Activated T-cell treated with anti-CD3 and anti-CD28 coated beads for 1 hour (primary cell): ENCODE data around the gene SDHAF1.
A peak's percentile ranks its signal among the peaks of the same experiment; 100 is the strongest.

ENCODE experiments used
- DNase-seq: peaks from one replicate; pipeline ENCODE4 v3.0.0-alpha.2; 2020; ENCODE audit warnings: low read depth

The SDHAF1 gene

GRCh38 chr19:35986664-35987570, 8.1 kb upstream of the SDHAF1 start:
- no peak for DNase-seq

DNA sequence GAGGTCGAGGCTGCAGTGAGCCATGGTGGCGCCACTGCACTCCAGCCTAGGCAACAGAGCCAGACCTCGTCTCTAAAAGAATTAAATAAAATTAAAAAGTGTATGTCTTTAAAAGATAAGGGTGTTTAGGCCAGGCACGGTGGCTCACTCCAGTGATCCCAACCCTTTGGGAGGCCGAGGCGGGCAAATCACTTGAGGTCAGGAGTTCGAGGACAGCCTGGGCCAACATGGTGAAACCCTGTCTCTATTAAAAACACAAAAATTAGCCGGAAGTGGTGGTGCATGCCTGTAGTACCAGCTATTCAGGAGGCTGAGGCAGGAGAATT, 7.5 kb upstream of the SDHAF1 start:
- no peak for DNase-seq

DNA sequence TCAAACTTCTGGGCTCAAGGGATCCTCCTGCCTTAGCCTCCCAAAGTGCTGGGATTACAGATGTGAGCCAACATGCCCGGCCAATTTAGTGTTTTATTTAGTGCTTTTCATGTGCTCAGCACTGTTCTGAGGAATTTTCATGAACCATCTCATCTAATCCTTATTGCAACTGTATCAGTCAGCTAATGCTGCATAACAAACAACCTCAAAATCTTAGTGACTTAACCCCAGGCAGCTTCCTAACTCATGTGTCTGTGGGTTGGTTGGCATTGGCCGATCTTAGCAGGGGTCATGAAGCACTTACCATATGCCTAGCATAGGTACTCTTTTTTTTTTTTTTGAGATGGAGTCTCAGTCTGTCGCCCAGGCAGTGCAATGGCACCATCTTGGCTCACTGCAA, 6.2 kb upstream of the SDHAF1 start:
- DNase-seq = no peak

DNA sequence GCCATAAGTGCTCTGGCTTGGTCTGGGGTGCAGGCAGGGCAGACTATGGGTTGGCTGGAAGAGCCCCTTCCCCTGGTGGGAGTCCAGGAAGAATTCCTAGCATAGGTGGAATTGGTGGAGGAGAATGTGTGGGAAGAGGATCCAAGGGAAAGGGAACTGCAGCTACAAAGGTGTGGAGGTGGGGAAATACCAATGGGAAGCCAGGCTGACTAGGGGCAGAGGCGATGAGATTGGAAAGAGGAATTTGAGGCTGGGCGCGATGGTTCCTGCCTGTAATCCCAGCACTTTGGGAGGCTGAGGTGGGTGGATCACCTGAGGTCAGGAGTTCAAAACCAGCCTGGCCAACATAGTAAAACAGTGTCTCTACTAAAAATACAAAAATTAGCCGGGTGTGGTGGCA, 4.8 kb upstream of the SDHAF1 start:
- DNase-seq = no peak

DNA sequence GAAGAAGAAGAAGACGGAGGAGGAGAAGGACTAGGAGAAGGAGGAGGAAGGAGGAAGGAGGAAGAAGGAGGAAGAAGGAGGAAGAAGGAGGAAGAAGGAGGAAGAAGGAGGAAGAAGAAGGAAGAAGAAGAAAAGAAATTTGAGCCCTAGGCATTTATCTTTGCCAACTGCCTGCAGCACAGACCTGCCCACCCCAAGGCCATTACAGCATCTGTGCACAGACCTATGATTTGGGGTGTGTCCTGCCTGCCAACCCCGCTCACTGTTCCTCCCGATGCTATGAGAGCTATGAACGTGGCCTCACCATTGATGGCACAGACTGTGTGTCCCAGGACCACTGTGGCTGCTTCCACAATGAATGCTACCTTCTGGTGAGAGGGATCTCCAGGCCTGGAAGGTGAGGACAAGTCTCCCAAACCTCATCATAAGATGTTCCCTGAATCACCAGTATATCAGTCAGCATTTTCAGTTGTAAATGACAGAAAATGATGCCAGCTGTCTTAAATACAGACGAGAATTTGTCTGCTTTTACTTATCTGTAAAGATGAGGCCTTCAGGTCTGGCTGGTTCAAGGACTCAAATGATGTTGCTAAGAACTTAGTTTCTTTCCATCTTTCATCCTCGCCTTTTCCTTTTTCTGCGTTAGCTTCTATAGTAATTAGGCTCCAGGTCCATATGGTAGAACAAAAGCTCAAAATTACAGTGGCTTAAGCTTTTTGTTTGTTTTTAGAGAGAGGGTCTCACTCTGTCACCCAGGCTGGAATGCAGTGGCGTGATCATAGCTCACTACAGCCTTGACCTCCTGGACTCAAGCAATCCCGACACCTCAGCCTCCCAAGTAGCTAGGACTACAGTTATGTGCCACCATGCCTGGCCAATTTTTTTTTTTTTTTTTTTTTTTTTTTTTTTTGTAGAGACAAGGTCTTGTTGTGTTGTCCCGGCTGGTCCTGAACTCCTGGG, 3.9 kb upstream of the SDHAF1 start:
- DNase-seq = no peak

GRCh38 chr19:35991731-35992450, 3.1 kb upstream of the SDHAF1 start:
- DNase-seq = no peak

- DNase-seq = no peak
Observed at GRCh38 chr19:35992907-35993765, 1.9 kb upstream of the SDHAF1 start.

DNA sequence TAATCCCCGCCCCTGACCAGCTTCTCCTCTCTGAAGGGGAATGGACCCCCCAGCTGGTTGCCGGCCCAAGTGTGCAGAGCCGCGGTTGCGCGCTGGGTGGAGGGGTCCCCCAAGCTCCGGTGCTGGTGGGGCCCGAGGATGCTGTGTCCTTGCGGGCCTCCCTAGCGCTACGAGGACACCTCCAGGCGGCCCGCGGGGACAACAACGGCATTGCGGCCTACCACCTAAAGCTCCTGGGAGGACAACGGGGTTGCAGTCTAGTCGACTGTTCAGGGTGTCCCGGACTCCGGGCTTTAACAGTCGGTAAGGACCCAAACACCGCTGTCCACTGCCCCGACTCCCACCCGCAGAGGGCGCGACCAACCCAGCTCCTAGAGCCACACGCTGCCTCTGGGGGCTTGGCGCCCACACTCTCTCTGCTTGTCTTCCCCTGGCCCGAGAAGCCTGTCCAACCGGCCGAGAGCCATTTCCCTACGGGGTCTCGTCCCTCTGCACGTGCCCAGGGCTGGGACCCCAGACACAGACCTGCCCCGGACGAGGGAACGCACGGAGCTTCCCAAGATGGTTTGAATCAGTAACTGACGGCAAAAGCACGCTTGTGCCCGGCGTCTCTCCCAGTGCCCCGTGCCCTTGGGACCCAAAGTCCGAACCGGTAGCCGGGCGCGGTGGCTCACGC, 927 bp upstream of the SDHAF1 start:
- DNase-seq = no peak

DNA sequence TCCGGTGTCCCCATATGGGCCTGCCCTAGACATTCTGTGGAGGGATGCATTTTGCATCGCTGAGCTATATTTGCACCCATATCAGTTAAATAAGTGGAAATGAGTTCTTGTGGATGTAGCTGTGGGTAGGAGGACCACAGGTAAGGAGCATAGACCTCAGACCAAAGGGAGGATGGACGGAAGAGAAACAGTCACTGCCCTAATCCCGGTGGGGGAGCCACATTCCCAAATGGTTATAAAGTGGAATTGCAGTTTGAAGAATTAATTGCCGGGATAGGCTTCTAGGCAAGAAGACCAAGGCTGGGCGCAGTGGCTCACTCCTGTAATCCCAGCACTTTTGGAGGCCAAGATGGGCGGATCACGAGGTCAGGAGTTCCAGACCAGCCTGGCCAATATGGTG, 1.8 kb downstream of the SDHAF1 start:
- DNase-seq = no peak

DNA sequence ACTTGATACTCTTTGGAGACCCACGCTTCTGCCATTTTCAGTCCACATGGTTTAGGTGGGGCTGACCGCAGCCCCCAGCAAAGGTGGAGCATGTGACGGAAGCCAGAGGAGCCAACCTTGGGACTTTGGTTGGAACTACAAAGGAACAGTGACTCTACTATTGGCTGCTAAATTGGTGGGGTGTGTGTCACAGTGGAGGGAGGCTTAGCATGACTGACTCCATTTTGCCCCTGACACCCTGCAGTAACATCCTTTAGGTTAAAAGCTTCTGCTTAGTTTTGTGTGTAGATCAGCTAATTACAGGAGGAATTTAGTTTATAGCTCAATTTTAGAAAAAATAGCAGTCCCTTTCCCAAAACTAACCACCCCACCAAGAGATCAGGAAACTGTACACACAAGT, 6.6 kb downstream of the SDHAF1 start:
- DNase-seq = no peak

- DNase-seq = no peak
Observed at GRCh38 chr19:36003284-36003683, 8.3 kb downstream of the SDHAF1 start.

GRCh38 chr19:36006955-36007354, 12.0 kb downstream of the SDHAF1 start:
- DNase-seq = no peak

- DNase-seq = no peak
Observed at GRCh38 chr19:36008336-36008978, 13.5 kb downstream of the SDHAF1 start, which contains the start of gene SYNE4. SYNE4 (minus strand) TSS chr19:36008813; CDS start chr19:36008681, 132 bp downstream.

DNA sequence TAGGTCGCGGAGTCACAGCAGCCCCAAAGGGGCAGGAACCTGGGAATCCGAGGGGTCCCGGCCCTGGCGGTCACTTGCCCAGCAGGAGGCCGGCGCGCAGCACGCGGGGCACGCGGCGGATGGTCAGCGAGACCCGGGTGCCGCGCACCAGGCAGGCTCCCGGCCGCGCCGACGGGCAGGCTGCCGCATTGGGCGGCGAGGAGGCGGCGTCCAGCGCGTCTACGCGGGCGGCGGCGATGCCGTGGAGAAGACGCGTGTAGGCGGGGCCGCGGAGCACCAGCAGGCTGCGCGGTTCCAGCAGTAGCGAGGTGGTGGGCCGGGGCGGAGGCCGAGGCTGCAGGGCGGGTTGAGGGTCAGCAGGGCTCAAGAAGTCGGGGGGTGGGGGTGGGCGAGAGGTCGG, 14.2 kb downstream of the SDHAF1 start:
- no peak for DNase-seq

- no peak for DNase-seq
Observed at GRCh38 chr19:36009633-36010379, 14.8 kb downstream of the SDHAF1 start.

- DNase-seq = no peak
Observed at GRCh38 chr19:36010402-36010801, 15.4 kb downstream of the SDHAF1 start.

DNA sequence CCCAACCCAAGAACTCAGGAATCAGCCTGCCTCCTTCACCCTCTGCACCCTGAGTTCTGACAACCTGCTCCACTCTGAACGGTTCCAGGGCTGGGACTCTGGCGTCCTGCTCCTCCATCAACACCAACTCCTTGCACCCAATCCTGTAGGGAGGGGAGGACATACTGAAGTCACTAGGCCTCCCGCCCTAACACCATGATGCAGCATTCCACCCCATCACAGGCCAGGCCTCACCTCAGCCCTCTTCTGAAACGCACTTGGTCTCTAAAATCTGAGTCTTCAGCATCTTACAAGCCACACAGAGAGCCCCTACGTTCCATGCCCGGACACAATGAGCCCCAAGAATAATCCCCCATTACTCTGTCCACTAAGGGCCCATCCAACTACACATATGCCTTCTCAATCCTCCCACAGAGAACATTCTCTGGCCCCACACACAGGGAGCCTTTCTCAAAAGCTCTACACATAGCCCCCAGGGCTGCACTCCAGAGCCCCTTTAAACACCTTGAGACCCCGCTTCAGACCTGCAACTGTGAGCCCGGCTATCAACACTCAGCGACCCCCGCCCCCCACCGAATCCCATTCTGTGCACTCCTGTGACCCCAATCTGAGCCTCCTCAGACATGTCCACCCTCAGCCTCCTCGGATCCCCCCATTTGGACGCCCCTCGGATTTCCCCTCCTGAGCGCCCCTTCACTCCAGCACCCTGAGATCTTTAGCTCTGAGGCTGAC, 18.5 kb downstream of the SDHAF1 start:
- DNase-seq = no peak

DNA sequence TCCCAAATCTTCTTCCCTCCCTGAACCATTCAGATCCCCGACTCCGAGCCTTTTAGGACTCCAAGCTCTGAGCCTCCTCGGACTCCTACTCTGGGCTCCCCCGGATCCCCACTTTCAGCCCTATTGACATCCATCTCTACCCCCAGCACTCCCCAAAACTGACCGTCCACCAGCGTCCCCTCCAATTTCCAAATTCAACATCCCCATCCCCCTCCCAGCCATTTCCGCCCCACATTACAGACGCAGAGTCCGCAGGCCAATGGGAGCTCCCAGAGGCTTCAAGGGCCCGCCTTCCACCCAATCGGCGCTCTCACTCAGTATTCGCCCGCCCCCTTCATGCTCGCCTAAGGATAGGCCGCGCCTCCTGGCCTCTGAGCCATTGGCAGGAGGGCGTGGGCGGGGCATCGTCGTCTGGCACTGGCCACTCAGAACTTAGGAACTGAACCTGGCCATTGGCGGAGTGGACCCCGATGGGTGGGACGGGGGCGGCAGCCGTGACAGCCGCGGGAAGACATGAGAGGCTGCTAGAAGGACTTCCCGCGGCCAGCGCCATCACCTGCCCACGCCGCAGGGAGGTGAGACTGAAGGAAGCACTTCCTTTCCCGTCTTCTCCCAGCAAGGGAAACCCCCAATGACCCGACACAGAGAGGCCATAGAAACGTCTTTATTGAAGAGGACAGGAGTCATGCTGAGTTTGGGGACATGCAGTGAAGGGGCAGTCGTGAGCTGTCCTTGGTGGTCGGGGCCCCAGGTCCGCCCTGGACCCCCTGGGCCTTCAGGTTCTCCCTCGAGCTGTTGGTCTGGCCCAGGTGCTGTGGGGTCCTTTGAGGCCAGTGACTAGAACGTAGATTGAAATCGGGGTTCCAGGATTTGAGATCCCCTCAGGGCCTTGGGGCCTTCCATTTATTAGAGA, 19.3 kb downstream of the SDHAF1 start, which contains the start of gene ALKBH6:
Gene ALKBH6 (minus strand): TSS at position 202 of the 913 bp plus-strand sequence. CDS start 816 bp downstream, outside the sequence.
- peak; percentile 98 for DNase-seq
